Measurements from ENCODE around the gene KDM5C.

The KDM5C gene

DNA sequence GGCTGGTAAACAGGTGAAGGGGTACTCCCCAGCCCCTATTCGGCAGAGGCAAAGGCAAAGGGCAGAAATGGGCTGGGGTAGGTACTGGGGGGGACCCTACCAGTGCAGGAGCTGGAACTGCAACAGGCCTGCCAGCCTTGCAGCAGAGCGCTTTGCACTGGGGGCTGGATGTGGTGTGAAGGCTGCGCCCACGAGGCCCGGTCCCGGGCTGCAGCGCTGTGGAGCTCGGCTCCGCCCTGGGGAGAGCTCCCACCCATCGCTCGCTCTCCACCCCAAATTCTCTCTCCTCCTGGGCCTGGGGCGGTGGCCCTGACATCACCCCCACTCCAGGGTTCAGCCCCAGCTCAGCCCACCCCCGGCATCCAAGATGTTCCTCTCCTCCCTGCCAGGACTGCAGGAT, 32.2 kb upstream of the KDM5C start:
- no peak for DNase-seq (ENCODE audit: low read depth)
- TF ChIP-seq, protein P1, sequence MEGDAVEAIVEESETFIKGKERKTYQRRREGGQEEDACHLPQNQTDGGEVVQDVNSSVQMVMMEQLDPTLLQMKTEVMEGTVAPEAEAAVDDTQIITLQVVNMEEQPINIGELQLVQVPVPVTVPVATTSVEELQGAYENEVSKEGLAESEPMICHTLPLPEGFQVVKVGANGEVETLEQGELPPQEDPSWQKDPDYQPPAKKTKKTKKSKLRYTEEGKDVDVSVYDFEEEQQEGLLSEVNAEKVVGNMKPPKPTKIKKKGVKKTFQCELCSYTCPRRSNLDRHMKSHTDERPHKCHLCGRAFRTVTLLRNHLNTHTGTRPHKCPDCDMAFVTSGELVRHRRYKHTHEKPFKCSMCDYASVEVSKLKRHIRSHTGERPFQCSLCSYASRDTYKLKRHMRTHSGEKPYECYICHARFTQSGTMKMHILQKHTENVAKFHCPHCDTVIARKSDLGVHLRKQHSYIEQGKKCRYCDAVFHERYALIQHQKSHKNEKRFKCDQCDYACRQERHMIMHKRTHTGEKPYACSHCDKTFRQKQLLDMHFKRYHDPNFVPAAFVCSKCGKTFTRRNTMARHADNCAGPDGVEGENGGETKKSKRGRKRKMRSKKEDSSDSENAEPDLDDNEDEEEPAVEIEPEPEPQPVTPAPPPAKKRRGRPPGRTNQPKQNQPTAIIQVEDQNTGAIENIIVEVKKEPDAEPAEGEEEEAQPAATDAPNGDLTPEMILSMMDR (IDR thresholded peaks at IDR 0.05; ENCODE audit: insufficient read depth, low read depth, low read length, missing control alignments): no peak
- no peak overlapping the region for H3K4me3 ChIP-seq (ENCODE audit: low read depth, low read length)

DNA sequence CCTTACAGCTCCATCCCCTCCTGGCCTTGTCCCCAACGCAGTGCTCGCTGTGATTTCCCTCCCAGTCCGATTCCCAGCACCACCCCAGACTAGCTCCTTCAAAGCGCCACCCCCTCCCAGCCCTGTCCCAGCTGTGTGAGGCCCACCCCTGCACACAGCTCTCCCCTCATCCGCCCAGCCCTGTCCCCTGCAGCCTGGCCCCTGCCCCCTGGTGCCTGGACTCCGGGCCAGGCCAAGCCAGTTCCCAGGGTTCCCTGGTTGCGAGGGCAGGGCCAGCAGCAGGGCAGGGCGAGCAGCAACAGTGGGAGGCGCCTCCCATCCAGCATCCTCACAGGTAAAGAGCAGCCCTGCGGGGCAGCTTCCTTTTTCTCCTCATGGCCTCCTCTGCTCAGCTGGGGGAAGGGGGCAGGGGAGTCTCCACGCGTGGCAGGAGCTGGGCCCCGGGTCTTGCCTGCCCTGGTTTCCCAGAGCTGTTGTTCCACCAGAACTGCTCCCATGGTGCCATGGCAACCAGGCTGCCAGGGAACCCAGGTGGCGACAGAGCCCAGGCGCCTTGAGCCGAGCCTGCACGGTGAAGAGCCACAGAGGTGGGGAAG, 31.5 kb upstream of the KDM5C start:
- no peak overlapping the region for H3K4me3 ChIP-seq (ENCODE audit: low read depth, low read length)
- TF ChIP-seq, protein P1 (IDR thresholded peaks at IDR 0.05; ENCODE audit: insufficient read depth, low read depth, low read length, missing control alignments): no peak
- no peak for DNase-seq (ENCODE audit: low read depth)

DNA sequence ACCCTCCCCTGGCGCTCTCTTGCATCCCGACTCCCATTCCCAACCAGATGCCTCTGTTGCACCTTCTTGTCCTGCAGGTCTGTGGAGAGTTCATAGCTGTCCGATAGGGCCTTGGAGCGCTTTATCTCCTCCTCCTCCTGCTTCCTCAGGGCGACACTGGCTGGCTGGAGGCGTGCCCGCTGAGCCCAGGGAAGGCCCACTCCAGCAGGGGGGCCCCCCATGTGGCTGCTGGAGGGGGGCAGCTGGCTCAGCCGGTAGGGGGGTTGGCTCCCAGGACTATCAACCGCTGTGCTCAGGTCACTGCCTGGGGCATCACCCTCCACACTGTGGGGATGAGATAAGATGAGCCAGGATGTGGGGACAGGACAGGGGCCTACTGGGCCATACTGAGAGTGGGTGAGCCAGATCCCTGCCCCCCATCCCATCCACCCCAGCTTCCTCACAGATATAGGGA, 30.8 kb upstream of the KDM5C start:
- no peak for DNase-seq (ENCODE audit: low read depth)
- H3K4me3 ChIP-seq (ENCODE audit: low read depth, low read length): no peak overlapping the region
- TF ChIP-seq, protein P1 (IDR thresholded peaks at IDR 0.05; ENCODE audit: insufficient read depth, low read depth, low read length, missing control alignments): no peak

DNA sequence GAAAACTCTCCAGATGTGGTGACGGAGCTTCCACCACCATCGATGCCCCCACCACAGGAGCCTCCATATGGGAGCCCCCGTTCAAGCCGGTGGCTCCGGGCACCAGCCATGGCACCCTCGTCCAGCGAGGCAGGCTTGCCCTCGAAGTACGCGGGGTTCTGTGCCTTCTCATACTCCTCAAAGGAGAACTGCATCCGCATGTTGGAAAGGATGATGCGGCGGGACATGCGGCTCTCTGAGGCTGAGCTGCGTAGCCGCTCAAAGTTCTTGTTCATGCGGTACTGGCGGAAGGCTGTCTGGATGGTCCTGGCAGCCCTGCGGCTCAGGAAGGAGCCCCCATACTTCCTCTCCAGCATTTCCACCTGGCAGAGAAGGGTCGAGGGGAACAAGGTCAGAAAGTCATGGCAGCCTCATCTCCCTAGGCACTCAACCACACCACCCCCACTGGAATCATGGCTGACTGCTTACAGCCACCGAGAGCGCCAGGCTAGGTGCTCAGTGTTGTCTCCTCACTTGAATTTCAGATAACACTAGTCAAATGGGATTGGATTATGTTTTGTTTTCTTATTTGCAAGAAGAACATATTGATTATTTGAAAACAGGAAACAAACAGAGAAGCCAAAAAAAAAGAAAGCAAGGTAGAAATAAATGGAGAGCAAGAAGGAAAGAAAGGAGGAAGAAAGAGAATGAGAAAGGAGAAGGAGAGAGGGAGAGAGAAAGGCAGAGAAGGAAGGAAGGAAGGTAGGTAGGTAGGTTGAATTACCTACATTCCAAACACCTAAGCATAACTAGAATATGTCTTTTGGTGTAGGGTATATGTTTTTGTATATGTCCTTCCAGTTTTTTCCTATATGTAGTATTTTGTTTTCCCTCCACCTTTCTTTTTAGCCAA, 29.8 kb upstream of the KDM5C start:
- no peak for DNase-seq (ENCODE audit: low read depth)
- TF ChIP-seq, protein P1 (IDR thresholded peaks at IDR 0.05; ENCODE audit: insufficient read depth, low read depth, low read length, missing control alignments): no peak
- H3K4me3 ChIP-seq (ENCODE audit: low read depth, low read length): no peak overlapping the region

DNA sequence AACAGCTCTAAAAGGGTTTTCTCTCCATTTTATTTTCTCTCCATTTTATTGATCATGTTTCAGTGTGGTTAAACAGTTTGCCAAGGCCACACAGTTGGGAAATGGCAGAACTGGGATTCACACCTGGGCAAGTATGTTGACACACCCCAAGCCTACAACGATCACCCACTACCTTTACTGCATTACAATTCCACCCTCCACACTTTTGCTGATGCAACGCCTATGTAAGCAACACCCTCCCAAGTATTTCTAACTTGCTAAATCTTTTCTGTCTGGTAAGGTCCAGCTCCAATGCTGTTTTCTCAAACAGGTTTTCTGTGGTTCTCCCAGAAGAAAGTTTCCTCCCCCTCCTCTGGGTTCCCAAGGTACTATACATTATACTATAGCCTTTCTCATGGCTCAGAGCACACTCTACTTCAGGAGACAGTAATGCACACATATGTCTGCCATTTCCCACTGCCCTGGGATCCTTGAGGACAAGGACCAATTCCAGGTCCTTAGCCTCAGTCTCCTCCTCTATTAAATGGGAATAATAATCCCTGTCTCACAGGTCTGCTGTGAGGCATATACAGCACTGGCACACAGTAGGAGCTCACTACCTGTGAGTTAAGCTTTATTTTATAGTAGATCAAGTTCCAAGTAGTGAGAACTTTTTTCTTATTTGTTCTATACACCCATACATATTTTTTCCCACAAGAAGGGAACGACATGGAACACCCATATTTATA, 28.4 kb upstream of the KDM5C start:
- TF ChIP-seq, protein P1 (IDR thresholded peaks at IDR 0.05; ENCODE audit: insufficient read depth, low read depth, low read length, missing control alignments): no peak
- no peak for DNase-seq (ENCODE audit: low read depth)
- H3K4me3 ChIP-seq (ENCODE audit: low read depth, low read length): no peak overlapping the region

DNA sequence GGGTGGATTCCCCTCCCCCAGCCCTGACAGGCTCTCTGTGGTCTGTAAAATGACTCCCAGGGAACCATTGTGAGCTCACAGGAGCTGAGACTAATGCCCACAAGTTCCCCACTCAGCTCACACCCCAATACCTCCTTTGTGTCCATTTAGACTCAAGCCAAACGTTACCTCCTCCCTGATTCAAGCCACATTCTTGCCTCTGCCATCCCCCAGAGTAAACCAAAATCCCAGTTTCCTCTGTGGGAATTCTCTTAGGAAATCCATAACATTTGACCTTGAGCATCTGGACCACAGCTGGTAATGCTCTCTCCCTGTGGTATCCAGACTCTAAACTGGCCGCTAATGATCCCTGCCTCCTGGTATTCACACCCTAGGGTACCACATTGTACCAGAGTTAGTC, 26.3 kb upstream of the KDM5C start:
- no peak overlapping the region for H3K4me3 ChIP-seq (ENCODE audit: low read depth, low read length)
- TF ChIP-seq, protein P1 (IDR thresholded peaks at IDR 0.05; ENCODE audit: insufficient read depth, low read depth, low read length, missing control alignments): no peak
- DNase-seq (ENCODE audit: low read depth): no peak
